ENCODE results near the gene TM4SF1. TPM values are rescaled to one million over a fixed set of nuclear protein-coding genes. Genes with fewer than 3 reads are reported as not detected.

TM4SF1 gene
- total RNA-seq, 1 donor from 2014 or later: 39.2 TPM

GRCh38 chr3:149395107-149396089 is 17.9 kb upstream of the TM4SF1 start:
- no peak for DNase-seq (ENCODE audit: low spot score in 2 of 2, unreplicated experiment in 2 of 2)
- Mint-ChIP-seq H3K27ac (peak overlapping the region; percentile 94), H3K27me3 (ENCODE audit: low read depth) (no peaks in the 10 kb centered on the region), H3K36me3 (no peaks in the 10 kb centered on the region), H3K4me1 (peaks cover 37% of the 10 kb centered on the region), H3K9me3 (no peaks in the 10 kb centered on the region), H3K4me3 (no peak overlapping the region)
- TF ChIP-seq CTCF (IDR thresholded peaks at IDR 0.05; ENCODE audit: unreplicated experiment): no peak

- no peak for DNase-seq (ENCODE audit: low spot score in 2 of 2, unreplicated experiment in 2 of 2)
- Mint-ChIP-seq H3K4me3 (no peak overlapping the region), H3K36me3 (peaks cover 2% of the 10 kb centered on the region), H3K9me3 (peaks cover 10% of the 10 kb centered on the region), H3K27me3 (ENCODE audit: low read depth) (no peaks in the 10 kb centered on the region), H3K27ac (peak overlapping the region; percentile 43), H3K4me1 (peaks cover 37% of the 10 kb centered on the region)
- TF ChIP-seq CTCF (IDR thresholded peaks at IDR 0.05; ENCODE audit: unreplicated experiment): peak; percentile 61
Measured at GRCh38 chr3:149393345-149394160, 16.1 kb upstream of the TM4SF1 start.

- Mint-ChIP-seq H3K27ac (no peak overlapping the region), H3K9me3 (peaks cover 17% of the 10 kb centered on the region), H3K4me3 (no peak overlapping the region), H3K27me3 (ENCODE audit: low read depth) (no peaks in the 10 kb centered on the region), H3K36me3 (peaks cover 4% of the 10 kb centered on the region), H3K4me1 (peaks cover 50% of the 10 kb centered on the region)
- no peak for TF ChIP-seq CTCF (IDR thresholded peaks at IDR 0.05; ENCODE audit: unreplicated experiment)
- no peak for DNase-seq (ENCODE audit: low spot score in 2 of 2, unreplicated experiment in 2 of 2)
Measured at GRCh38 chr3:149391960-149392359, 14.5 kb upstream of the TM4SF1 start.

GRCh38 chr3:149390772-149391212 is 13.3 kb upstream of the TM4SF1 start:
- Mint-ChIP-seq H3K4me1 (peaks cover 50% of the 10 kb centered on the region), H3K9me3 (peaks cover 17% of the 10 kb centered on the region), H3K27ac (peak overlapping the region; percentile 30), H3K36me3 (peaks cover 4% of the 10 kb centered on the region), H3K4me3 (no peak overlapping the region), H3K27me3 (ENCODE audit: low read depth) (no peaks in the 10 kb centered on the region)
- DNase-seq (ENCODE audit: low spot score in 2 of 2, unreplicated experiment in 2 of 2): no peak
- no peak for TF ChIP-seq CTCF (IDR thresholded peaks at IDR 0.05; ENCODE audit: unreplicated experiment)

GRCh38 chr3:149390294-149390693 is 12.8 kb upstream of the TM4SF1 start:
- H3K27ac Mint-ChIP-seq: no peak overlapping the region
- peaks cover 17% of the 10 kb centered on the region for H3K9me3 Mint-ChIP-seq
- no peak for DNase-seq (ENCODE audit: low spot score in 2 of 2, unreplicated experiment in 2 of 2)
- H3K4me1 Mint-ChIP-seq: peaks cover 51% of the 10 kb centered on the region
- H3K36me3 Mint-ChIP-seq: peaks cover 4% of the 10 kb centered on the region
- no peak for TF ChIP-seq CTCF (IDR thresholded peaks at IDR 0.05; ENCODE audit: unreplicated experiment)
- no peak overlapping the region for H3K4me3 Mint-ChIP-seq
- no peaks in the 10 kb centered on the region for H3K27me3 Mint-ChIP-seq (ENCODE audit: low read depth)

All from mesothelial cell of epicardium (in vitro differentiated cells).